Neural crest cell (in vitro differentiated cells): ENCODE data around the gene SEC16A. TPM values are rescaled to one million over a fixed set of nuclear protein-coding genes. Genes with fewer than 3 reads are reported as not detected.
A peak's percentile ranks its signal among the peaks of the same experiment; 100 is the strongest.

Experiments used
- DNase-seq: peaks from one replicate; pipeline ENCODE4 v3.0.0; 2021; ENCODE audit warnings: low read depth, mixed read lengths, low spot score
- H3K27ac Mint-ChIP-seq: one replicate; pipeline ENCODE4 v1.8.0; 2021; ENCODE audit warnings: mild to moderate bottlenecking, mixed read lengths; ENCODE audit not compliant: unreplicated experiment
- H3K27me3 Mint-ChIP-seq: 2 replicates; pipeline ENCODE4 v1.8.0; 2021; ENCODE audit warnings: low read depth, mild to moderate bottlenecking, mixed read lengths
- H3K36me3 Mint-ChIP-seq: 2 replicates; pipeline ENCODE4 v1.8.0; 2021; ENCODE audit warnings: low read depth, mild to moderate bottlenecking, mixed read lengths
- H3K4me1 Mint-ChIP-seq: 2 replicates; pipeline ENCODE4 v1.8.0; 2021; ENCODE audit warnings: mixed read lengths
- H3K4me3 Mint-ChIP-seq: one replicate; pipeline ENCODE4 v1.8.0; 2021; ENCODE audit warnings: mild to moderate bottlenecking, mixed read lengths
- H3K9me3 Mint-ChIP-seq: 2 replicates; pipeline ENCODE4 v1.8.0; 2021; ENCODE audit warnings: mixed read lengths
- total RNA-seq: library from RNA; stranded (reverse); gene quantifications from 2 replicates; pipeline ENCODE4 v1.2.1, GENCODE V29; 2021
- TF ChIP-seq, protein P1 (sequence below): fragments of 200-600 bp; sonication (generic); conservative IDR thresholded peaks from 2 replicates; pipeline ENCODE4 v1.5.0; 2021; ENCODE audit warnings: antibody characterized with exemption, mild to moderate bottlenecking

SEC16A gene
- total RNA-seq, 1 donor from 2014 or later, result 77.2 TPM

DNA sequence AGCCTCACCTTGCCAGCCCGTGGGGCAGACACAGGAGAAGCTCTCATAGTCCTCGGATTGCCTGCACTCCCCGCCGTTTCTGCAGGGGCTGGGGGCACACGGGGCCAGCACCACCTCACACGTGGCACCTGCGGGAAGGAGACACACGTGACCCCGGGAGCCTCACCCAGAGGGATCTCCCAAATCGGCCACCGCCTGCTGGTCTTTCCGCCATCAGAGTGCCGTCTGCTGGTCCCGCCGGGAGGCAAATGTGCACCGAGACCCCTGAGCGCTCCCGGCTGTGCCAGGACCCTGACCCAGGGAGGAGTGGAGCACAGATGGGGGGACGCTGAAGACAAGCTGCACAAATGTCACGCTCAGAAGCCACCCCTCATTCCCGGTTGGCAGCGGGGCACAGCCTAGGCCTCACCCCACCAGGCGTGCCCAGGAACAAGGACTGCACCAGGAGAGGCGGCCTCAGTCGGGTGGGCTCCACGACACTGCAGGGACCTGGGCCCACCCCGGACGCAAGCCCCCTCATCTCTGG, 28.4 kb upstream of the SEC16A start:
- Mint-ChIP-seq H3K27me3 (no peaks in the 10 kb centered on the region), H3K4me1 (peaks cover 13% of the 10 kb centered on the region), H3K4me3 (no peak overlapping the region), H3K27ac (peak overlapping the region; percentile 12), H3K36me3 (no peaks in the 10 kb centered on the region), H3K9me3 (no peaks in the 10 kb centered on the region)
- TF ChIP-seq, protein P1, sequence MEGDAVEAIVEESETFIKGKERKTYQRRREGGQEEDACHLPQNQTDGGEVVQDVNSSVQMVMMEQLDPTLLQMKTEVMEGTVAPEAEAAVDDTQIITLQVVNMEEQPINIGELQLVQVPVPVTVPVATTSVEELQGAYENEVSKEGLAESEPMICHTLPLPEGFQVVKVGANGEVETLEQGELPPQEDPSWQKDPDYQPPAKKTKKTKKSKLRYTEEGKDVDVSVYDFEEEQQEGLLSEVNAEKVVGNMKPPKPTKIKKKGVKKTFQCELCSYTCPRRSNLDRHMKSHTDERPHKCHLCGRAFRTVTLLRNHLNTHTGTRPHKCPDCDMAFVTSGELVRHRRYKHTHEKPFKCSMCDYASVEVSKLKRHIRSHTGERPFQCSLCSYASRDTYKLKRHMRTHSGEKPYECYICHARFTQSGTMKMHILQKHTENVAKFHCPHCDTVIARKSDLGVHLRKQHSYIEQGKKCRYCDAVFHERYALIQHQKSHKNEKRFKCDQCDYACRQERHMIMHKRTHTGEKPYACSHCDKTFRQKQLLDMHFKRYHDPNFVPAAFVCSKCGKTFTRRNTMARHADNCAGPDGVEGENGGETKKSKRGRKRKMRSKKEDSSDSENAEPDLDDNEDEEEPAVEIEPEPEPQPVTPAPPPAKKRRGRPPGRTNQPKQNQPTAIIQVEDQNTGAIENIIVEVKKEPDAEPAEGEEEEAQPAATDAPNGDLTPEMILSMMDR, result no peak
- no peak for DNase-seq

DNA sequence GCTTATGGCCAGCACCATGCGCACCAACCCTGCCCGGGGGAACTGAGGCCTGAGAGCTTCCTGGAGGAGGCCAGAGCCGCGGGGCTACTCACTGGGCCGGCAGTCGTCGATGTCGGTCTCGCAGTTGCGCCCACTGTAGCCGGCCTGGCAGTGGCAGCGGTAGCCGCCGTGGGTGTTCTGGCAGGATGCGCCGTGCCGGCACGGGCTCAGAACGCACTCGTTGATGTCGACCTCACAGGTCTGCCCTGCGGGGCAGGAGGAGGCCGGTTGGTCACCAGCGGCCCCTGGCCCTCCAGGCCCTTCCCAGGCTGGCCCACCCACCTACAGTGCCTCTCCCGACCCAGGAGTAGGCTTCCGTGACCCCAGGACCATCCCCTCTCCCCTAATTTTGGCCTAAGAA, 27.7 kb upstream of the SEC16A start:
- Mint-ChIP-seq H3K4me1 (peaks cover 12% of the 10 kb centered on the region), H3K36me3 (no peaks in the 10 kb centered on the region), H3K27ac (no peak overlapping the region), H3K27me3 (no peaks in the 10 kb centered on the region), H3K4me3 (no peak overlapping the region), H3K9me3 (no peaks in the 10 kb centered on the region)
- DNase-seq, result no peak
- TF ChIP-seq, protein P1, result no peak

DNA sequence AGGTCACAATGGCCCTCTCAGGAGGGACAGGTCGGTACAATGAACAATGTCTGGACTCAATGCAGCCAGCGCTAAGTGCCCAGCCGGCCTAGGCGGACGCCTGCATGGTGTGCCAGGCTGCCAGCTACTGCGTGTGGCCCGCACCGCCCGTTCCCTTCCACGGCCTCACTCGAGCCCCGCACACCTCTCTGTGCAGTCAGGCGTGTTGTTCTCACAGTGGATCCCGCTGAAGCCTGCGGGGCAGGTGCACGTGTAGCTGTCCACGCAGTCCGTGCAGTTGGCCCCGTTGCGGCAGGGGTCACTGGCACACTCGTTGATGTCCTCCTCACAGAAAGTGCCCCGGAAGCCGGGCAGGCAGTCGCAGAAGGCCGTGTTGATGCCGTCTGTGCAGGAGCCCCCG, 26.7 kb upstream of the SEC16A start:
- Mint-ChIP-seq H3K27me3 (no peaks in the 10 kb centered on the region), H3K36me3 (no peaks in the 10 kb centered on the region), H3K9me3 (no peaks in the 10 kb centered on the region), H3K4me3 (no peak overlapping the region), H3K4me1 (peaks cover 12% of the 10 kb centered on the region), H3K27ac (no peak overlapping the region)
- TF ChIP-seq, protein P1, result no peak
- DNase-seq, result no peak

DNA sequence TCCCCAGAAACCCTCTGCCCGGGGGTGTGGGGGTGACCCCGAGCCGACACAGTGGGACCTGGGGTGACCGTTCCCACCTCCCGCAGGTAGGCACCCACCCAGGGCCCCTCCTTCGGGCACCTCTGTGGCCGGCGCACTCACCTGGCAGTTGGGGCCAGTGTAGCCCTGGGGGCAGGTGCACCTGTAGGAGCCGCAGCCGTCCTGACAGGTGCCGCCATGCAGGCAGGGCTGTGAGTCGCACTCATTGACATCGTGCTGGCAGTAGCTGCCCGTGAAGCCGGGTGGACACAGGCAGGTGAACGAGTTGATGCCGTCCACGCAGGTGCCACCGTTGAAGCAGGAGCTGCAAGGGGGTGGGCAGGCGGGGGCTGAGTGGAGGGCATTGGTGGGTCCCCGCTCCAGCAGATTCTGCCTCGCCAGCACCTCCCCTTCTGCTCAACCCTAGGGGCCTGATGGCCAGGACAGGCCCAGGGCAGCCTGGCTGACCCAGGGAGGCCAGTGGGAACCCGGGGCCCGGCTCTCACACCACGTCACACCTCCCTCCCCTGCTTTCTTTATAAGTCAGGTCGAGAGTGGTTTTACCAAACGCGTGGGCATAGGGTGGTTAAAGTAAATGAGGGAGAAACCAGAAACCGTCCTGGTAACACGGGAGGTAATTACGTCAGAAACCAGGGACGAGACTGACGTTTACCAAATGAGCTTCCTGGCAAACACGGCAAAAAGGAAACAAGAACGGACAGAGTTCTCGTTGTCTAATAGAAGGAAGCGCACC, 26.1 kb upstream of the SEC16A start:
- no peaks in the 10 kb centered on the region for H3K27me3 Mint-ChIP-seq
- H3K4me3 Mint-ChIP-seq, result no peak overlapping the region
- H3K27ac Mint-ChIP-seq, result no peak overlapping the region
- TF ChIP-seq, protein P1, result no peak
- H3K4me1 Mint-ChIP-seq, result peaks cover 12% of the 10 kb centered on the region
- DNase-seq, result no peak
- no peaks in the 10 kb centered on the region for H3K36me3 Mint-ChIP-seq
- H3K9me3 Mint-ChIP-seq, result no peaks in the 10 kb centered on the region

DNA sequence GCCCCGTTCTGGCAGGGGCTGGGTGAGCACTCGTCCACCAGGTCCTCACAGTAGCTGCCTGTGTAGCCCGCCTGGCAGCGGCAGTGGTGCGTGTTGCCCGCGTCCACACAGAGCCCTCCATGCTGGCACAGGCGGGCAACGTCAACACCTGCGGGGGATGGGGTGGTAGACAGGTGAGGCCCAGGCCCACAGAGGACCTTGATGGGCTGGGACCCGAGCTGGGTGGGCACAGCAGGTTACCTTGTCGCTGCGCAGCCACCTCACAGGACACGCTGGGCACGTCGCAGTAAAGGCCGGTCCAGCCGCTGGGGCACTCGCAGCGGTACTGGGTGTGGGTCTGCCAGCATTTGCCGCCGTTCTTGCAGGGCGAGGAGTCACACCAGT, 25.1 kb upstream of the SEC16A start:
- Mint-ChIP-seq H3K4me1 (peaks cover 12% of the 10 kb centered on the region), H3K27me3 (no peaks in the 10 kb centered on the region), H3K27ac (no peak overlapping the region), H3K4me3 (no peak overlapping the region), H3K36me3 (no peaks in the 10 kb centered on the region), H3K9me3 (no peaks in the 10 kb centered on the region)
- no peak for DNase-seq
- TF ChIP-seq, protein P1, result no peak
